Upper lobe of left lung (tissue), 6 donors: ENCODE results near the gene NOG. TPM values are rescaled to one million over a fixed set of nuclear protein-coding genes. Genes with fewer than 3 reads are reported as not detected.

Experiments used
- ATAC-seq, 2 donors: fragments of 200-7000 bp; cut with Tn5 transposase; one replicate each; pipeline ENCODE4 v1.9.1; 2022; ENCODE audit warnings: mild to moderate bottlenecking in 2 of 2, moderate library complexity in 2 of 2; ENCODE audit not compliant: low FRiP score in 2 of 2
- DNase-seq, 2 donors: peaks; one replicate each; pipeline ENCODE4 v3.0.0-alpha.2; 2019 to 2020
- H3K27ac ChIP-seq, 4 donors: fragments of 200-600 bp; sonication (generic); one replicate each; pipeline ENCODE4 v1.5.1; 2016 to 2019
- H3K27me3 ChIP-seq, 4 donors: fragments of 200-600 bp; sonication (generic); one replicate each; pipeline ENCODE4 v1.5.1; 2017 to 2019
- H3K36me3 ChIP-seq, 4 donors: fragments of 200-600 bp; sonication (generic); one replicate each; pipeline ENCODE4 v1.5.1; 2016 to 2019
- H3K4me1 ChIP-seq, 4 donors: fragments of 200-600 bp; sonication (generic); one replicate each; pipeline ENCODE4 v1.5.1; 2018 to 2019
- H3K4me3 ChIP-seq, 4 donors: fragments of 200-600 bp; sonication (generic); one replicate each; pipeline ENCODE4 v1.5.1; 2017 to 2019; ENCODE audit warnings: mild to moderate bottlenecking in 2 of 4, moderate library complexity in 1 of 4
- H3K9me3 ChIP-seq, 4 donors: fragments of 200-600 bp; sonication (generic); one replicate each; pipeline ENCODE4 v1.5.1; 2018 to 2019
- EP300 ChIP-seq, 4 donors: sonication (generic); formaldehyde crosslinking; IDR thresholded peaks; one replicate each; pipeline ENCODE4 v1.5.1; 2017; ENCODE audit warnings: antibody characterized with exemption in 4 of 4, control low read depth in 2 of 4
- POLR2A ChIP-seq, 4 donors: fragments of 450-650 bp; IDR thresholded peaks; one replicate each; pipeline ENCODE4 v1.5.1; 2016 to 2017; ENCODE audit warnings: antibody characterized with exemption in 4 of 4, mild to moderate bottlenecking in 2 of 4
- POLR2AphosphoS5 ChIP-seq, 2 donors: sonication (generic); formaldehyde crosslinking; IDR thresholded peaks; one replicate each; pipeline ENCODE4 v1.5.1; 2017; ENCODE audit warnings: antibody characterized with exemption in 2 of 2
- WGBS, 2 donors: methylation state at CpG; one replicate each; pipeline ENCODE4 v1.1.5; 2017 to 2018; 5-methylcytosine and 5-hydroxymethylcytosine counted together
- small RNA-seq, 4 donors: library from RNA; depleted of rRNA; stranded (forward); fragments of <200 nt; gene quantifications; one replicate each; pipeline ENCODE3, GENCODE V24; 2016
- total RNA-seq, 6 donors: library from RNA; depleted of rRNA in 4 of 6; stranded (reverse); fragments of >200 nt in 4 of 6; gene quantifications; one replicate each; pipeline versions ENCODE4 v1.1.0 to v1.2.1, GENCODE V29; 2016 to 2021
- TF ChIP-seq, protein P1 (sequence below), 6 experiments: fragments of 450-650 bp in 4 of 6; fragments of 200-600 bp in 2 of 6; sonication (generic) in 2 of 6; IDR thresholded peaks; one replicate each; pipeline ENCODE4 v1.5.1; 2016 to 2019; ENCODE audit warnings: antibody characterized with exemption in 6 of 6
- donor health status: DM: no; HTN: no; CAD: no; lungs with moderate emphysema.
- donor health status: DM: no; HTN: yes; CAD: no; lungs with severe emphysema.

The NOG gene
- total RNA-seq, 6 donors from 2014 or later: 0.80 to 8.5 (median 2.2) TPM; not detected in 1

- no peaks in the 10 kb centered on the region for H3K4me1 ChIP-seq
- no peak overlapping the region for H3K27ac ChIP-seq
These were observed 47.9 kb downstream of the NOG start for GRCh38 chr17:56641373-56641772.

GRCh38 chr17:56641894-56642293 is 48.4 kb downstream of the NOG start:
- no peak for ATAC-seq
- no peak for DNase-seq
- H3K27ac ChIP-seq: no peak overlapping the region
- TF ChIP-seq POLR2AphosphoS5 (IDR thresholded peaks at IDR 0.05): no peak
- no peak for TF ChIP-seq POLR2A (IDR thresholded peaks at IDR 0.05)
- TF ChIP-seq EP300 (IDR thresholded peaks at IDR 0.05): no peak
- TF ChIP-seq, protein P1, sequence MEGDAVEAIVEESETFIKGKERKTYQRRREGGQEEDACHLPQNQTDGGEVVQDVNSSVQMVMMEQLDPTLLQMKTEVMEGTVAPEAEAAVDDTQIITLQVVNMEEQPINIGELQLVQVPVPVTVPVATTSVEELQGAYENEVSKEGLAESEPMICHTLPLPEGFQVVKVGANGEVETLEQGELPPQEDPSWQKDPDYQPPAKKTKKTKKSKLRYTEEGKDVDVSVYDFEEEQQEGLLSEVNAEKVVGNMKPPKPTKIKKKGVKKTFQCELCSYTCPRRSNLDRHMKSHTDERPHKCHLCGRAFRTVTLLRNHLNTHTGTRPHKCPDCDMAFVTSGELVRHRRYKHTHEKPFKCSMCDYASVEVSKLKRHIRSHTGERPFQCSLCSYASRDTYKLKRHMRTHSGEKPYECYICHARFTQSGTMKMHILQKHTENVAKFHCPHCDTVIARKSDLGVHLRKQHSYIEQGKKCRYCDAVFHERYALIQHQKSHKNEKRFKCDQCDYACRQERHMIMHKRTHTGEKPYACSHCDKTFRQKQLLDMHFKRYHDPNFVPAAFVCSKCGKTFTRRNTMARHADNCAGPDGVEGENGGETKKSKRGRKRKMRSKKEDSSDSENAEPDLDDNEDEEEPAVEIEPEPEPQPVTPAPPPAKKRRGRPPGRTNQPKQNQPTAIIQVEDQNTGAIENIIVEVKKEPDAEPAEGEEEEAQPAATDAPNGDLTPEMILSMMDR (IDR thresholded peaks at IDR 0.05): no peak
- H3K36me3 ChIP-seq: no peaks in the 10 kb centered on the region
- no peaks in the 10 kb centered on the region for H3K9me3 ChIP-seq
- H3K4me1 ChIP-seq: no peaks in the 10 kb centered on the region
- 65 to 75% methylated on average over 2 of the region's 2 CpGs for WGBS, 2 donors
- H3K4me3 ChIP-seq: no peak overlapping the region
- no peaks in the 10 kb centered on the region for H3K27me3 ChIP-seq

More at GRCh38 chr17:56641373-56641772, 47.9 kb downstream of the NOG start:
- Histone ChIP-seq H3K27me3 (no peaks in the 10 kb centered on the region), H3K36me3 (no peaks in the 10 kb centered on the region), H3K4me3 (no peak overlapping the region), H3K9me3 (no peaks in the 10 kb centered on the region)
- DNase-seq: no peak
- TF ChIP-seq, protein P1 (IDR thresholded peaks at IDR 0.05): no peak
- TF ChIP-seq POLR2A (IDR thresholded peaks at IDR 0.05) (no peak), POLR2AphosphoS5 (IDR thresholded peaks at IDR 0.05) (no peak), EP300 (IDR thresholded peaks at IDR 0.05) (no peak)
- ATAC-seq: no peak

DNA sequence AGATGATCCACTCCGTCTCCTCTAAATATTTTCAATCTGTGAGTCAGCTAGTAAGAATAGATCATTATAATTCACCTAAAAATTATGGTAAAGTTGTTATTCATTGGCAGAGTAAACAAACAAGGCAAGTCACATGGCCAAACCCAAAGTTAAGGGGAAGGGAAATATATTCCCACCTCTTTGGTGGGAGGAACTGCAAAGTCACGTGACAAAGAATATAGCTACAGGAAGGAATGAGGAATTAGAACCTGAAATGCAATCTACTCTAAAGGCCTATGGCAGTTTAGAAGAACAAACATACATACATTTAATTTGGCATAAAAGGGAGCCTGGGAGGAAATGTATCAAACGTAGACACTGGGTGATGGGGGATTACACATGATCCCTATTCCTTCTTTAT is 48.9 kb downstream of the NOG start:
- no peak overlapping the region for H3K27ac ChIP-seq
- no peak for ATAC-seq
- no peak overlapping the region for H3K4me3 ChIP-seq
- H3K36me3 ChIP-seq: no peaks in the 10 kb centered on the region
- no peaks in the 10 kb centered on the region for H3K27me3 ChIP-seq
- no peak for DNase-seq
- H3K4me1 ChIP-seq: no peaks in the 10 kb centered on the region
- TF ChIP-seq, protein P1 (IDR thresholded peaks at IDR 0.05): no peak
- TF ChIP-seq EP300 (IDR thresholded peaks at IDR 0.05): no peak
- TF ChIP-seq POLR2A (IDR thresholded peaks at IDR 0.05): no peak
- TF ChIP-seq POLR2AphosphoS5 (IDR thresholded peaks at IDR 0.05): no peak
- H3K9me3 ChIP-seq: no peaks in the 10 kb centered on the region
- 70 to 71% methylated on average over 3 of the region's 3 CpGs for WGBS, 2 donors

Small RNAs within 50 kb of the gene (small RNA-seq; reads per million reads assigned to genes)
- 0 reads per million in 4 donors for gene RPL39P33

Other genes starting within 250 kb of the NOG start
- 1 to 10 TPM in 4 of 6 donors, under 1 TPM in 2; 0.76 to 4.2 (median 1.6) TPM for gene C17orf67, start 240.2 kb downstream of the NOG start, total RNA-seq
- 10 to 100 TPM in 3 of 6 donors, 1 to 10 TPM in 3; 4.3 to 23.8 (median 9.2) TPM for gene DGKE, start 240.5 kb downstream of the NOG start, total RNA-seq